Embryonic facial prominence (tissue), 1 donor: ENCODE data around the gene DSC2.
"Not testable (repeated sequence)": the region's sequence is repeated elsewhere in the genome, so short reads cannot be mapped to it uniquely, and the experiment has no call there.

ENCODE experiments used
- DNase-seq: peaks from one replicate; pipeline ENCODE4 v3.0.0-alpha.2; 2016; ENCODE audit errors: extremely low spot score

DSC2 gene

GRCh38 chr18:31102025-31102684, at the start of gene DSC2:
DSC2 (minus strand) TSS chr18:31102421; CDS start chr18:31101971, 450 bp downstream.
- DNase-seq = no peak

DNA sequence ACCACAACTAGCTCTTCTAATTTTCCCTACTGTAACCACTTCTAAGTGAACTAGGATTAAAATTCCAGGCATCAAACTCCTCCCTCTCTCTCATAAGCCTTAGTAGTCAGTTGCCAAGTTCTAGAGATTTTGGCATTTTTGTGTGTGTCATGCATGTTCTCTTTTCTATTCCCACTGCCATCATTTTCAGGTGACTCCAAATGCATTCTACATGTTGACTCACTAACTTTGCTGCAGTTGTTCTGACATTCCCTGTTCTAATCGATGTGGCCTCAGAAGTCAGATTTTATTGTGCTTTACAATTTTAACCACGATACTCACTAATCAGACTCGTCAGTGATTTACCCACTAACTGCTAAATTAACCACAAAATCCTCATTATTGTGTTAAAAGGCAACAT, 47.1 kb upstream of the DSC2 start:
- no peak for DNase-seq

GRCh38 chr18:31148600-31148999, 46.4 kb upstream of the DSC2 start:
- DNase-seq = no peak

GRCh38 chr18:31146809-31147208, 44.6 kb upstream of the DSC2 start:
- DNase-seq = no peak

GRCh38 chr18:31143025-31143424, 40.8 kb upstream of the DSC2 start:
- no peak for DNase-seq

- no peak for DNase-seq
These were observed 36.5 kb upstream of the DSC2 start for GRCh38 chr18:31138709-31139108.

DNA sequence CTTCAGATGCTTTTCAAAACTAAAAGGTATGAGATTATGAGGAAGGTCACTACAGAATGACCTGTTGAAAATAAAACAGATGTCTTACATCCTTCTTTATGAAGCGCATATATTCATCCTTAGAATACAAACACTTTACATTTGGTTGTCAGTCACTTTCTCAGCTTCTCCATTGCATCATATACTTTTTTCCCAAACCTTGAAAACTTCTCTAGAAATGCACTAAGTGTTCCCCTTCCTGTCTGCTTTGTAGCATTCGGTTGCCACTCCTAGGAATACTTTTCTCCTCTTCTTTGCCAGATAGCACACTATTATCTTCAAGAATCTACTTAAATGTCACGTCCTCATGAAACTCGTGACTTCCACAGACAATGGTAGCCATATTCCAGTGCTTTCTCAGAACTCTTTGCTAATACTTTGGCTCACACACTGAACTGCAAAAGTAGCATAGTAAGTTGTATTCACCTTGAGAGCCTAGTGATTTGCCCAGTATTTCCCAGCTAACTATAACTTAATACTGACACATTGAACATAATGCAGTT, 32.8 kb upstream of the DSC2 start:
- no peak for DNase-seq

- no peak for DNase-seq
These were observed 27.3 kb upstream of the DSC2 start for GRCh38 chr18:31129398-31130115.

GRCh38 chr18:31125878-31126277, 23.7 kb upstream of the DSC2 start:
- DNase-seq = no peak

GRCh38 chr18:31123125-31123524, 20.9 kb upstream of the DSC2 start:
- not testable (repeated sequence) for DNase-seq

DNA sequence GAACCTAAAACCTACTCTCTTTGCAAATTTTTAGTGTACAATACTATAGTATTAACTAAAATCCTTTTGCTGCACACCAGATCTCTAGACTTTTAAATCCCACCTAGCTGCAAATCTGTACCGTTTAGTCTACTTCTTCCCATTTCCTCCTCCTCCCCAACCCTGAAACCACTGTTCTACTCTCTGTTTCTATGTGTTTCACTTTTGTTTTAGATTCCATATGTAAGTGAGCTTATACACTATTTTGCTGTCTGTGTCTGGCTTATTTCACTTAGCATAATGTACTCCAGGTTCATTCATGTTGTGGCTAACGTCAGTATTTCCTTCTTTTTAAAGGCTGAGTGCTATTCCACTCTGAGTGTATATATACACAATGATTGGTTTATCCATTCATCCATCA, 18.4 kb upstream of the DSC2 start:
- DNase-seq = no peak

GRCh38 chr18:31116853-31117595, 14.8 kb upstream of the DSC2 start:
- DNase-seq = no peak

- DNase-seq = no peak
These were observed 10.6 kb upstream of the DSC2 start for GRCh38 chr18:31112804-31113203.

- no peak for DNase-seq
These were observed 3.5 kb upstream of the DSC2 start for GRCh38 chr18:31105733-31106132.

DNA sequence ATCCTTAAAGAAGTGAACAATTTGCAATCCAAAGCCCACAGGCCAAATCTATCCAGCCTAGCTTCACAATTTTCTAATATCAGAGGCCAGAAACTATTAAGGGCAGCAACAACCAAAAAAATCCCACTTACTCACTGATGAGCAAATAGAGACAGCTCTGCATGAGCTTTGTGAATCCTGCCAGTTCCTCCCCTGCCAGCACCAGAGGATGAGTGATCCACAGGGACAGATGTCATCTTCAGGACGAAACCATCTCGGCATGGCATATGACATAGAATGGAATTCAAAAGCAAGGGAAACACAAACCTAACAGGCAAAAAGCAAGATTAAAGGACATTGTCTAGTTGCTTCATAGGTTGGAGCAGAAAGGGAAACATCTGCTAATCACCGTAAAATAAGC, 2.2 kb upstream of the DSC2 start:
- no peak for DNase-seq

GRCh38 chr18:31103423-31103822, 1.2 kb upstream of the DSC2 start:
- no peak for DNase-seq

GRCh38 chr18:31102941-31103340, 720 bp upstream of the DSC2 start:
- DNase-seq = no peak

- no peak for DNase-seq
These were observed 817 bp downstream of the DSC2 start for GRCh38 chr18:31101183-31102024.

GRCh38 chr18:31100436-31101182, 1.6 kb downstream of the DSC2 start:
- no peak for DNase-seq

DNA sequence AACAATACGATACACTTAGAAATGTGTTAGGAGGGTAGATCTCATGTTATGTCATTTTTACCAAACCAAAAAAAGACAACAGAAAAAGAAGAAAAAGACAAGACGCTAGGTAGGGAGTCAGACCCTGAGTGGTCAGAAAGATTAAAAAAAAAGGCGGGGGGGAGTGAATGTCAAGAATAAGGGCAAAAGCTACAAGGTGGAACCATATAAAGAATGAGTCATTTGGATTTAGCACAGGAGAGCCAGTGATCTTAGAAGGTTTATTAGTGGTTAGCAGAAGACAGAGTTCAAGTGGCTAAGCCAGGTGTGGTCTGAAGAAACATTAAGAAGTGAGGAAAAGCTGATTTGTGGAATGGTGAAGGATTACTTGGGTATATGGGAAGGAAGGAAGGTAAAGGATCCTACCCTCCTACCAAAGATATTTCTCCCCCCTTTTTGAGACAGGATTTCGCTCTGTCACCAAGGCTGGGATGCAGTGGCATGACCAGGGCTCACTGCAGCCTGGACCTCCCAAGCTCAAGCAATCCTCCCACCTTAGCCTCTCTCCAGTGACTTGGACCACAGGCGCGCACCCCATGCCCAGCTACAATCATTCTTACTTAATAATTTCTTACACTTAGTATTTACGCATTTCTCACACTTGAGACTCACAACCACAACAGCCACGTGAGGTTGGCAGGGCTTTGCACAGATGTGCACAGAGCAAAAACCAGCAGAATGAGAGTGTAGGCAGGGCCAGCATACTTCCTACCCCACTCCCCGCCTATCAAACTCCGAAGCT, 2.6 kb downstream of the DSC2 start:
- DNase-seq = no peak
